H1 (cell line): ENCODE measurements around the gene MGLL. TPM values are rescaled to one million over a fixed set of nuclear protein-coding genes. Genes with fewer than 3 reads are reported as not detected.

Experiments
- CTCF ChIA-PET: fragments of 300-600 bp; sonication (Branson Sonifier 250); formaldehyde crosslinking; loops from one replicate; lab custom pipeline; 2021; ENCODE audit not compliant: partially characterized antibody; lab: Charles Lee
- POLR2A ChIA-PET: fragments of 300-600 bp; sonication (Branson Sonifier 250); formaldehyde crosslinking; loops from one replicate; lab custom pipeline; 2021; ENCODE audit warnings: inconsistent platforms; ENCODE audit not compliant: partially characterized antibody; lab: Charles Lee
- DNase-seq, 2 experiments: peaks; one replicate each; pipeline versions ENCODE4 v3.0.0 to v3.0.0-alpha.2; 2010 to 2022; ENCODE audit warnings: low spot score in 2 of 2, low read depth in 1 of 2, mixed read lengths in 1 of 2
- FAIRE-seq: peaks from 2 replicates; lab custom pipeline; 2011; peaks lifted over from hg19 to GRCh38; lab: Jason Lieb, UNC
- H2AFZ ChIP-seq: 2 replicates; pipeline ENCODE4 v1.8.1; 2012; ENCODE audit warnings: low read length, inconsistent platforms
- H2AK5ac ChIP-seq: 2 replicates; pipeline ENCODE4 v1.6.1; 2013; ENCODE audit warnings: low read depth, low read length
- H2BK120ac ChIP-seq: replicated peaks from 2 replicates; pipeline ENCODE3; 2013; ENCODE audit warnings: low read depth, low read length, inconsistent platforms
- H2BK12ac ChIP-seq: 2 replicates; pipeline ENCODE4 v1.6.1; 2013; ENCODE audit warnings: low read depth, low read length
- H2BK15ac ChIP-seq: 2 replicates; pipeline ENCODE4 v1.6.1; 2013; ENCODE audit warnings: low read length
- H2BK20ac ChIP-seq: 2 replicates; pipeline ENCODE4 v1.6.1; 2013; ENCODE audit warnings: low read length
- H2BK5ac ChIP-seq: 2 replicates; pipeline ENCODE4 v1.6.1; 2013; ENCODE audit warnings: low read depth, low read length
- H3K14ac ChIP-seq: 2 replicates; pipeline ENCODE4 v1.6.1; 2013; ENCODE audit warnings: inconsistent platforms; ENCODE audit not compliant: insufficient read length
- H3K18ac ChIP-seq: 2 replicates; pipeline ENCODE4 v1.6.1; 2013; ENCODE audit warnings: low read length; ENCODE audit errors: extremely low read depth
- H3K23ac ChIP-seq: 2 replicates; pipeline ENCODE4 v1.6.1; 2013; ENCODE audit warnings: inconsistent platforms; ENCODE audit not compliant: insufficient read length
- H3K23me2 ChIP-seq: 2 replicates; pipeline ENCODE4 v1.6.1; 2013; ENCODE audit warnings: low read depth, low read length
- H3K27ac ChIP-seq: 2 replicates; pipeline ENCODE4 v1.6.1; 2011; ENCODE audit warnings: low read depth, low read length, inconsistent platforms
- H3K27me3 ChIP-seq, 4 experiments: replicated peaks in 1 of 4; 1 replicate in 1 of 4; 2 replicates in 3 of 4; pipeline versions ENCODE4 v1.6.1 to v1.8.1; 2011 to 2013; ENCODE audit warnings: low read length in 3 of 4, mild to moderate bottlenecking in 3 of 4, inconsistent platforms in 2 of 4, mixed read lengths in 2 of 4, moderate library complexity in 1 of 4; ENCODE audit not compliant: control insufficient read depth in 3 of 4, insufficient read depth in 3 of 4; ENCODE audit errors: extremely low read depth in 1 of 4
- H3K36me3 ChIP-seq, 4 experiments: 2 replicates each; pipeline versions ENCODE4 v1.6.1 to v1.8.1; 2011 to 2013; ENCODE audit warnings: mild to moderate bottlenecking in 4 of 4, low read length in 3 of 4, moderate library complexity in 2 of 4, control low read depth in 1 of 4, inconsistent platforms in 1 of 4; ENCODE audit not compliant: insufficient read depth in 4 of 4, control insufficient read depth in 2 of 4
- H3K4ac ChIP-seq: replicated peaks from 2 replicates; pipeline ENCODE3; 2013; ENCODE audit warnings: low read length, low read depth, mixed read lengths, inconsistent platforms; ENCODE audit not compliant: insufficient read length
- H3K4me1 ChIP-seq, 4 experiments: replicated peaks in 1 of 4; 1 replicate in 1 of 4; 2 replicates in 3 of 4; pipeline versions ENCODE4 v1.6.1 to v1.8.1; 2011 to 2013; ENCODE audit warnings: low read length in 3 of 4, inconsistent platforms in 2 of 4, mixed read lengths in 1 of 4; ENCODE audit not compliant: insufficient read depth in 4 of 4, control insufficient read depth in 3 of 4
- H3K4me2 ChIP-seq, 2 experiments: 2 replicates each; pipeline versions ENCODE4 v1.6.1 to v1.8.1; 2011 to 2013; ENCODE audit warnings: low read depth in 2 of 2, low read length in 2 of 2, control low read depth in 1 of 2, inconsistent platforms in 1 of 2, mild to moderate bottlenecking in 1 of 2; ENCODE audit not compliant: insufficient read depth in 1 of 2
- H3K4me3 ChIP-seq, 4 experiments: fragments of 200-600, 300-600 bp in 1 of 4; sonication (generic), shearing (Covaris generic), sonication (Bioruptor Twin) in 1 of 4; 2 replicates each; pipeline versions ENCODE4 v1.5.1 to v1.8.1; 2011 to 2016; ENCODE audit warnings: low read length in 4 of 4, low read depth in 3 of 4, control low read depth in 2 of 4, inconsistent platforms in 2 of 4, mild to moderate bottlenecking in 2 of 4, mixed read lengths in 1 of 4, moderate library complexity in 1 of 4; ENCODE audit not compliant: insufficient read depth in 2 of 4; ENCODE audit errors: extremely low read depth in 1 of 4
- H3K56ac ChIP-seq: replicated peaks from 2 replicates; pipeline ENCODE3; 2013; ENCODE audit warnings: low read depth, mild to moderate bottlenecking, mixed read lengths, low read length, inconsistent platforms; ENCODE audit not compliant: insufficient read length
- H3K79me1 ChIP-seq: 2 replicates; pipeline ENCODE4 v1.6.1; 2013; ENCODE audit warnings: low read depth, low read length, control low read depth
- H3K79me2 ChIP-seq, 2 experiments: 2 replicates each; pipeline versions ENCODE4 v1.6.1 to v1.8.1; 2012 to 2013; ENCODE audit warnings: low read length in 2 of 2, mild to moderate bottlenecking in 2 of 2, inconsistent platforms in 1 of 2; ENCODE audit not compliant: insufficient read depth in 2 of 2, control insufficient read depth in 1 of 2
- H3K9ac ChIP-seq, 4 experiments: replicated peaks in 1 of 4; 1 replicate in 1 of 4; 2 replicates in 3 of 4; pipeline versions ENCODE4 v1.6.1 to v1.8.1; 2011 to 2013; ENCODE audit warnings: low read depth in 3 of 4, low read length in 3 of 4, control low read depth in 2 of 4, mild to moderate bottlenecking in 2 of 4, moderate library complexity in 2 of 4, inconsistent platforms in 1 of 4; ENCODE audit errors: extremely low read depth in 1 of 4
- H3K9me3 ChIP-seq, 2 experiments: 2 replicates each; pipeline versions ENCODE4 v1.6.1 to v1.8.1; 2012 to 2013; ENCODE audit warnings: mild to moderate bottlenecking in 2 of 2, moderate library complexity in 2 of 2, control low read depth in 1 of 2, inconsistent platforms in 1 of 2, low read depth in 1 of 2, low read length in 1 of 2, mixed read lengths in 1 of 2; ENCODE audit not compliant: insufficient read depth in 2 of 2
- H4K20me1 ChIP-seq, 2 experiments: replicated peaks in 1 of 2; 2 replicates each; pipeline versions ENCODE3 to v1.8.1; 2011 to 2013; ENCODE audit warnings: inconsistent platforms in 2 of 2, low read length in 2 of 2, mild to moderate bottlenecking in 1 of 2; ENCODE audit not compliant: insufficient read depth in 2 of 2, control insufficient read depth in 1 of 2
- H4K5ac ChIP-seq: 2 replicates; pipeline ENCODE4 v1.6.1; 2013; ENCODE audit warnings: low read length, low read depth, mixed read lengths, inconsistent platforms; ENCODE audit not compliant: insufficient read length
- H4K8ac ChIP-seq: 2 replicates; pipeline ENCODE4 v1.8.0; 2013; ENCODE audit warnings: mild to moderate bottlenecking, moderate library complexity, low read length, inconsistent platforms; ENCODE audit not compliant: insufficient read depth; ENCODE audit errors: extremely low read depth
- H4K91ac ChIP-seq: replicated peaks from 2 replicates; pipeline ENCODE3; 2013; ENCODE audit warnings: low read length, mixed read lengths, inconsistent platforms; ENCODE audit not compliant: insufficient read length
- ASH2L ChIP-seq: fragments of 200-600, 300-600 bp; sonication (generic); IDR thresholded peaks from one replicate; pipeline ENCODE4 v1.7.1; 2017; ENCODE audit warnings: low read length
- CBX8 ChIP-seq: fragments of 300-800, 300-1000 bp; sonication (generic); IDR thresholded peaks from 2 replicates; pipeline ENCODE4 v1.7.1; 2016; ENCODE audit warnings: low read depth, low read length, borderline replicate concordance
- EP300 ChIP-seq, 2 experiments: IDR thresholded peaks; 1 replicate in 1 of 2; 2 replicates in 1 of 2; pipeline ENCODE4 v1.6.1; 2011 to 2012; ENCODE audit warnings: low read depth in 2 of 2, low read length in 2 of 2, mild to moderate bottlenecking in 2 of 2, borderline replicate concordance in 1 of 2, inconsistent platforms in 1 of 2, moderate library complexity in 1 of 2
- FOSL1 ChIP-seq: IDR thresholded peaks from 2 replicates; pipeline ENCODE4 v1.6.1; 2011; ENCODE audit warnings: mild to moderate bottlenecking, low read depth, low read length, moderate library complexity; ENCODE audit not compliant: insufficient read depth
- GABPA ChIP-seq: IDR thresholded peaks from 2 replicates; pipeline ENCODE4 v1.6.1; 2011; ENCODE audit warnings: mild to moderate bottlenecking, low read length, moderate library complexity, borderline replicate concordance; ENCODE audit not compliant: insufficient read depth
- KDM1A ChIP-seq: fragments of 200-600, 300-600 bp; sonication (generic); IDR thresholded peaks from 2 replicates; pipeline ENCODE4 v1.7.1; 2016; ENCODE audit warnings: mild to moderate bottlenecking, low read length, borderline replicate concordance
- POU5F1 ChIP-seq: IDR thresholded peaks from 2 replicates; pipeline ENCODE4 v1.6.1; 2011; ENCODE audit warnings: low read depth, mild to moderate bottlenecking, low read length, moderate library complexity
- RAD21 ChIP-seq, 2 experiments: IDR thresholded peaks in 1 of 2; conservative IDR thresholded peaks in 1 of 2; 2 replicates each; pipeline ENCODE4 v1.6.1; 2011; ENCODE audit warnings: low read depth in 2 of 2, low read length in 2 of 2, improper control_type of control experiment in 1 of 2, inconsistent platforms in 1 of 2, mild to moderate bottlenecking in 1 of 2, moderate library complexity in 1 of 2
- RFX5 ChIP-seq: IDR thresholded peaks from 2 replicates; pipeline ENCODE4 v1.6.1; 2011; ENCODE audit warnings: low read depth, low read length, improper control_type of control experiment, borderline replicate concordance
- WGBS, 2 experiments: shearing (Covaris generic) in 1 of 2; methylation state at CpG; one replicate each; pipeline versions ENCODE4 v1.1.6 to v1.1.7; 2013 to 2015; ENCODE audit warnings: low lambda C conversion rate in 2 of 2, mixed read lengths in 2 of 2, inconsistent platforms in 1 of 2, low coverage in 1 of 2, missing lambda C conversion rate in 1 of 2; ENCODE audit not compliant: insufficient replicate concordance in 2 of 2, insufficient coverage in 1 of 2, insufficient read length in 1 of 2; ENCODE audit errors: extremely low coverage in 1 of 2, missing lambda C conversion rate in 1 of 2; 5-methylcytosine and 5-hydroxymethylcytosine counted together
- polyA plus RNA-seq, 7 experiments: library from polyadenylated mRNA; depleted of rRNA in 3 of 7; stranded (reverse) in 5 of 7; unstranded in 2 of 7; fragments of >200 nt in 5 of 7; fragments of 200-250 nt in 2 of 7; gene quantifications; 1 replicate in 5 of 7; 2 replicates in 1 of 7; 4 replicates in 1 of 7; pipeline versions ENCODE4 v1.2.1 to v1.2.3, GENCODE V29; 2011 to 2013; ENCODE audit warnings: missing spikeins in 2 of 7, mixed read lengths in 2 of 7
- total RNA-seq: library from RNA; stranded (reverse); fragmentation: NEBNext Ultra II Directional; extraction: Animal tissue kit (Norgen Biotek cat#: 25700); gene quantifications from 2 replicates; pipeline ENCODE4 v1.2.1, GENCODE V29; 2021
- TF ChIP-seq, protein P1 (sequence below): IDR thresholded peaks from 2 replicates; pipeline ENCODE4 v1.6.1; 2012; ENCODE audit warnings: low read length, inconsistent platforms
- TF ChIP-seq, protein P2 (sequence below): IDR thresholded peaks from 2 replicates; pipeline ENCODE4 v1.6.1; 2011; ENCODE audit warnings: low read depth, mild to moderate bottlenecking, low read length; ENCODE audit not compliant: insufficient read depth

The MGLL gene
- total and polyA plus RNA-seq, 2 of the 8 experiments (the other 6 are each of a cell fraction or from before 2014, with no cell fraction given), result 0.05 to 0.34 TPM

DNA sequence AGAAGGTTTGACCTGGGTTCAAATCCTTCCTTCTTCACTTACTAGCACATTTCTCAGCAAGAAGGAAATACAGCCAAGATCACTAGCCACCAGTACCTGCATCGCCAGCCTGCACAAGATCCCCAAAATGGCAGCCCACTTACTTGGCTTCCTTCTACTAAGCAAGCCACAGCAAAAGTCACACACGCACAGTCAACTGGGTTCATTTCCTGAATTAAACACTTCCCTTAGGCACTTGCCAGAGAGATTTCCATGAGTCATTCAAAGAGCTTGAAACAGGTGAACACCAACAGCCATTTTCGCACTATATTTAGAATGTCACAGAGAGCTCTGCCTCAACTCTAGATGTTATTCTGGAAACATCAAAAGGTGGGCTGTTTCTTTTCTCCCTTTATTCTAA lies 42.6 kb downstream of the MGLL start:
- FAIRE-seq, result no peak
- POLR2A ChIA-PET, result no interaction called here
- TF ChIP-seq, protein P1, sequence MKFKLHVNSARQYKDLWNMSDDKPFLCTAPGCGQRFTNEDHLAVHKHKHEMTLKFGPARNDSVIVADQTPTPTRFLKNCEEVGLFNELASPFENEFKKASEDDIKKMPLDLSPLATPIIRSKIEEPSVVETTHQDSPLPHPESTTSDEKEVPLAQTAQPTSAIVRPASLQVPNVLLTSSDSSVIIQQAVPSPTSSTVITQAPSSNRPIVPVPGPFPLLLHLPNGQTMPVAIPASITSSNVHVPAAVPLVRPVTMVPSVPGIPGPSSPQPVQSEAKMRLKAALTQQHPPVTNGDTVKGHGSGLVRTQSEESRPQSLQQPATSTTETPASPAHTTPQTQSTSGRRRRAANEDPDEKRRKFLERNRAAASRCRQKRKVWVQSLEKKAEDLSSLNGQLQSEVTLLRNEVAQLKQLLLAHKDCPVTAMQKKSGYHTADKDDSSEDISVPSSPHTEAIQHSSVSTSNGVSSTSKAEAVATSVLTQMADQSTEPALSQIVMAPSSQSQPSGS, result no peak
- no peak for TF ChIP-seq RAD21 (IDR thresholded peaks at IDR 0.05 in 1 of 2, conservative IDR thresholded peaks at IDR 0.05 in 1 of 2; ENCODE audit: low read depth in 2 of 2, low read length in 2 of 2)
- no peak for TF ChIP-seq KDM1A
- TF ChIP-seq EP300 (IDR thresholded peaks at IDR 0.05; ENCODE audit: borderline replicate concordance in 1 of 2, low read depth in 2 of 2, low read length in 2 of 2), result no peak
- no peak for TF ChIP-seq POU5F1
- no peak for TF ChIP-seq ASH2L
- no peak for TF ChIP-seq FOSL1
- no peak for TF ChIP-seq RFX5
- TF ChIP-seq, protein P2, sequence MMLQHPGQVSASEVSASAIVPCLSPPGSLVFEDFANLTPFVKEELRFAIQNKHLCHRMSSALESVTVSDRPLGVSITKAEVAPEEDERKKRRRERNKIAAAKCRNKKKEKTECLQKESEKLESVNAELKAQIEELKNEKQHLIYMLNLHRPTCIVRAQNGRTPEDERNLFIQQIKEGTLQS, result no peak
- no peak for TF ChIP-seq GABPA
- no peak for TF ChIP-seq CBX8

More for the DNA sequence above, 42.6 kb downstream of the MGLL start:
- DNase-seq, result no peak
- Histone ChIP-seq H4K8ac (no peak overlapping the region), H2AK5ac (no peak overlapping the region), H2BK5ac (no peak overlapping the region), H2AFZ (no peak overlapping the region), H3K14ac (no peak overlapping the region), H3K23ac (no peak overlapping the region), H3K4me3 (no peak overlapping the region), H4K20me1 (peaks cover 0 to 2% of the 10 kb centered on the region in 2 experiments), H3K18ac (no peak overlapping the region), H3K4me2 (no peak overlapping the region), H2BK20ac (no peak overlapping the region), H3K27me3 (no peaks in the 10 kb centered on the region), H4K5ac (no peak overlapping the region), H3K9ac (no peak overlapping the region), H3K27ac (no peak overlapping the region), H3K79me1 (no peaks in the 10 kb centered on the region), H3K9me3 (peaks cover 0 to 5% of the 10 kb centered on the region in 2 experiments; a peak in 1 of 4 replicates), H3K4ac (no peak overlapping the region), H3K79me2 (no peaks in the 10 kb centered on the region), H3K23me2 (no peaks in the 10 kb centered on the region; the same call in 1 of the 2 replicates), H2BK12ac (no peak overlapping the region), H2BK15ac (no peak overlapping the region), H2BK120ac (no peak overlapping the region), H3K4me1 (no peaks in the 10 kb centered on the region; a peak in 1 of 7 replicates), H4K91ac (no peak overlapping the region), H3K36me3 (no peaks in the 10 kb centered on the region), H3K56ac (no peak overlapping the region)
- WGBS, 2 experiments, result 90% methylated on average over 3 of the region's 3 CpGs; no CpG with 5 or more reads in 1 of the 2 experiments
- CTCF ChIA-PET, result interaction anchor here (1.0 to 2.2 kb wide), 5 partner anchors 9 to 127 kb away, joined by 3 to 7 read pairs (median 6); no protein-coding TSS in a partner anchor
